ENCODE measurements around the gene P2RY6.
"Not testable (repeated sequence)": the region's sequence is repeated elsewhere in the genome, so short reads cannot be mapped to it uniquely, and the experiment has no call there.

P2RY6 gene, protein sequence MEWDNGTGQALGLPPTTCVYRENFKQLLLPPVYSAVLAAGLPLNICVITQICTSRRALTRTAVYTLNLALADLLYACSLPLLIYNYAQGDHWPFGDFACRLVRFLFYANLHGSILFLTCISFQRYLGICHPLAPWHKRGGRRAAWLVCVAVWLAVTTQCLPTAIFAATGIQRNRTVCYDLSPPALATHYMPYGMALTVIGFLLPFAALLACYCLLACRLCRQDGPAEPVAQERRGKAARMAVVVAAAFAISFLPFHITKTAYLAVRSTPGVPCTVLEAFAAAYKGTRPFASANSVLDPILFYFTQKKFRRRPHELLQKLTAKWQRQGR

DNA sequence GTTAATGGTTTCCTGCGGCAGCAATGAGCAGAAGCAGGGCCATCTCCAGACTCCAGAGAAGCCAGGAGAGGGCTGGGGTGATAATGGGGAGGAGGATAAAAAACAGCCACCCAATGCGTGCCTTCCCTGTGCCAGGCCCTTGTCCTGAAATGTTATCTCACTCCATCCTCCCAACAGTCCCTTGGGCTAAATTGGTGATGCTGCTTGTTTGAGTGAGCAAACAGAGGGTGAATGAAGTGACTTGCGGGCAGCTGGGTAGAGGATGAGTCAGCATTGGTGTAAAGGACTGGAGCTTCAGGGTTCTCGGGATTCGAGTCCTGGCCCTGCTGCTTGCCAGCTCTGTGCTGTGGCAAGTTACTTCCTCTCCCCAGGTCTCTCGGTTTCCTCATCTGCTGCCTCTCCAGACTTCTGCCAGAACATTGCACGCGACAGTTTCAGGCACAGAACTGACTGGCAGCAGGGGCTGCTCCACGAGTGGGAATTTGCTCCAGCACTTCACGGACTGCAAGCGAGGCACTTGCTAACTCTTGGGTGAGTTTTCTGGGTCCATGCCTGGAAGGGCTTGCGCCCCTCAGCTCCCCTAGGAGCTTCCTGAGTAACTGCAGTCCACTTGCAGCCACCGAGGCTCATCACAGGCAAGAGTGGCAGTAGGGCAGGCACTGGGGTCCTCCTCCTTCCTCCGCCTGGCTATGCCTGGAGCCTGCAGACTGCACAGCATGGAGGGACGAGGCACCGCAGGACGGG, at the start of gene P2RY6:
Gene P2RY6, plus strand, starts transcription at position 403 of the 744 bp plus-strand sequence. CDS start 24,181 bp downstream, outside the sequence.
- no peak for DNase-seq

DNA sequence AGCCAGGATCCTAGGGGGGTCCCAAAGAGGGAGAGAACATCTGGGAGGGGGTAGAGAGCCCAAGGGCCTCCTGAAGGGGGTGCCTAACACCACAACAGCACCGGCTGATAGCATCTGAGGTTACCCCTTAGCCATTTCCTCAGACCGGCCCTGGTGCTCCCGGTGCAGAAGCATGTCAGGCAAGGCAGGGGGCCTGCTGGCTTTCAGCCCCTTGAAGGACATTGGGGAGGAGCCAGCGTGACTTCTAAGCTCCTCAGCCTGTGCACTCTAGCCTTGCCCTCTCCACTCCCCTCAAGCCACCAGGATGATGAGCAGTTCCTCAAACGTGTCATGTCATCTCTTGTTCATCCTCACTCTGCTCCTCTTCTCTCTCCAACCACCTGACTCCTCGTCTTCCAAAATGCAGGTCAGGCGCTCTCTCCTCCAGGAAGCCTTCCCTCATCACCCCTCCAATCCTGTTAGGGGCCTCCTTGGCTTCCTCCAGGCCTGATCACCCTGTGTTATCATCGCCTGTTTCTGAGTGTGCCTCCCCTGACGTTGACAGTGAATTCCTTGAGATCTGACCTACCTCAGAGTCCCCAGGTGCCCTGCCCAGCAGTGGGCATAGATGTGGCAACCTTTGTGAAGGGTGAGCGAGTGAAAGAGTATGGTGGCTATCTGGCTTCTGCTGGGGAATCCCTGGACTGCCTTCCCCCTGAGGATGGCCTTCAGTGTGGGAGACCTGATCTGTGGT, 48.0 kb upstream of the P2RY6 start:
- no peak for DNase-seq

DNA sequence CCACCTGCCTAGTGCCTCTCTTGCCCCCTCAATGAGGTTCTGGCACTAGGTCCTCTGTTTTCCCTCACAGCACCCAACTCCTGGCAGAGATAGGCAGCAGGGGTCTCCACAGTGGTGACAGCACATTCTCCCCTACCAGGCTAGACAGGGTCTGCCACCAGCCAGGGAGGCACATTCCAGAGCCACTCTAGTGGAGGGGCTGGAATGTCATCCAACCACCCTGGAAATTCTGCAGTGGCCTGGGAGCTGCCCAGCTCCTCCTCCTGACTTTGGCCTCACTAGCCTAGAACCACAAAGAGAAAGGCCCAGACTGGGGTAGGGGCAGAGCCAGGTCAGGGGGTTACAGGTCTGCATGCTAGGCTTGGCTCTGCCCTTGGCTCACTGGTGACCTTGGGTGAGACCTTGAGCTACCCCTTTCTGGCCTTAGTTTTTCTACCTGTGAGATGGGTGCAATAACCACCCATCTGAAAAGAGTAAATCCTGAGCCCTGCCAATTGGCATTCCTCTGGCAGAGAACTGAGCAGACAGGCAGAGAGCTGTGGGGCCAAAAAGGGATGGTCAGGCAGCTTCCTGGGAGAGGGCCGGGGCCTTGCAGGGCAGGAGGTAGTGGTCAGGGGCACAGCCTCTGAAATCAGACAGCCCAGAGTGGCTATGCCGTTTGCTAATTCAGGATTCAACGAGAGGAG, 47.0 kb upstream of the P2RY6 start:
- DNase-seq, result no peak

DNA sequence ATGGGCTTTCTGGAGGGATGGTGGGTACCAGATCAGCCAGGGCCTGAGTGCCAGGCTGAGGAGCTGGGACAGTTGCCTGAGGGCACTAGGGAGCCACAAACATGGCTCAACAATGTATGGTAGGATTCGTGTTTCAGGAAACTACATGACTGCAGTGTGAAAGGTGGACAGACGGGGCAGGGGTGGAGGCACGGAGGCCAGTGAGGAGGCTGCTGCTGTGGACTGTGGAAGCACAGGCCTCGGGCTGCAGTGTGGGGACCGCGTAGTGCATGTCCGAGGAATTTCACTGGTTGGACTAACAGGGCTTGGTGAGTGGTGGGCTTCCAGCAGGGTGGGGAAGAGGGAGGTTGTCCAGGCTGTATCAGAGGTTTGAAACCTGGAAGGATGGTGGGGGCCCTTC, 46.3 kb upstream of the P2RY6 start:
- no peak for DNase-seq

DNA sequence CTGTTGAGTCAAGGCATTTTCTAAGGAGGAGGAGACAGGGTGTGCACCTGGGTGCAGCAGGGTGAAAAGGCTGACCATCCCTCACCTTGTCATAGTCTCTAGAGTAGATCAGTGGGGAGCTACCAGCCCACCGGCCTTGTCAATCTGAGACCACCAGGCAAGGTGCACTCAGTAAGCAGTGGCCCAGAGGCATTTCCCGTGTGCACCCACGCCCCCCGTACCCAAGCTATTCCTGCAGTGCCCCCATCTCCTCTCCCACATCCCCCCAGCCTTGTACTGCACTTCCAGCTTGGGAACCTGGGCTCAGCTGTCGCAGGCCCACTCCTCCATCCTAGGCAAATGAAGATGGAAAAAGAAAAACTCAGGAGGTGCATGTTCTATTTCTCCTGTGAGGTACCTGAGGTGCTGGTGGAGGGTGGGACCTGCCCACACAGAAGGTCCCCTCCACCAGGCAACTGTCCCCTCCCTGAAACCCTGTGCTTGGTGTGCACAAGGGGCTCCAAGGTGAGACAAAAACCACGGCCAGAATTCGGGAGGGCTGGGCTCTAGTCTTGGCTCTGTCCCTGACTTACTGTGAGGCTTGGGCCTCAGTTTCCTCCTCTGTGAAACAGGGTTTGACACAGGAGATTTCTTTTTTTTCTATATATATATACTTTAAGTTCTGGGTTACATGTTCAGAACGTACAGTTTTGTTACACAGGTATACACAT, 45.7 kb upstream of the P2RY6 start:
- no peak for DNase-seq

DNA sequence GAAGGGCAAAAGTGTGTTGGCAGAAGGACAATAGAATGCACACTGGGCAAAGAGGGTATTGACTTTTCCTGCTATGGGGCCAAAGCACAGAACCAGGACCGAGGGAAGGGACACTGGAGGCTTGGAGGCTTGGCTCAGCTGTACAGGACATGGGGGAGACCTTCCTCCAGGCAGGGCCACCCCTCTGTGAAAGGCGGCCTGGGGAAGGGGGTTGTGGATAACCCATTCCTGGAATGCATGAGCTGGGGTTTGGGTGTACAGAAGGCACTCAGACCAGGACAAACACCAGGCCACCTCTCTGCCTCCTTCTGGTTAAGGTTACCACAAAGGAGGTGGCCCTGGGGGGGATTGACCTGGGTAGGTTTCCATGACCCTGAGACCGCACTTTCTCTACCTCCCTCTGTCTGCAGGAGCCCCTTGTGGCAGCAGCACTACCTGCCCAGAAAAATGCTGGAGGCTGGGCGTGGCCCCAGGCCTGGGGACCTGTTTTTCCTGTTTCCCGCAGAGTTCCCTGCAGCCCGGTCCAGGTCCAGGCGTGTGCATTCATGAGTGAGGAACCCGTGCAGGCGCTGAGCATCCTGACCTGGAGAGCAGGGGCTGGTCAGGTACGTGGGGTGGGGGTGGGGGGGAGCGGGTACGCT, 44.4 kb upstream of the P2RY6 start:
- no peak for DNase-seq

DNA sequence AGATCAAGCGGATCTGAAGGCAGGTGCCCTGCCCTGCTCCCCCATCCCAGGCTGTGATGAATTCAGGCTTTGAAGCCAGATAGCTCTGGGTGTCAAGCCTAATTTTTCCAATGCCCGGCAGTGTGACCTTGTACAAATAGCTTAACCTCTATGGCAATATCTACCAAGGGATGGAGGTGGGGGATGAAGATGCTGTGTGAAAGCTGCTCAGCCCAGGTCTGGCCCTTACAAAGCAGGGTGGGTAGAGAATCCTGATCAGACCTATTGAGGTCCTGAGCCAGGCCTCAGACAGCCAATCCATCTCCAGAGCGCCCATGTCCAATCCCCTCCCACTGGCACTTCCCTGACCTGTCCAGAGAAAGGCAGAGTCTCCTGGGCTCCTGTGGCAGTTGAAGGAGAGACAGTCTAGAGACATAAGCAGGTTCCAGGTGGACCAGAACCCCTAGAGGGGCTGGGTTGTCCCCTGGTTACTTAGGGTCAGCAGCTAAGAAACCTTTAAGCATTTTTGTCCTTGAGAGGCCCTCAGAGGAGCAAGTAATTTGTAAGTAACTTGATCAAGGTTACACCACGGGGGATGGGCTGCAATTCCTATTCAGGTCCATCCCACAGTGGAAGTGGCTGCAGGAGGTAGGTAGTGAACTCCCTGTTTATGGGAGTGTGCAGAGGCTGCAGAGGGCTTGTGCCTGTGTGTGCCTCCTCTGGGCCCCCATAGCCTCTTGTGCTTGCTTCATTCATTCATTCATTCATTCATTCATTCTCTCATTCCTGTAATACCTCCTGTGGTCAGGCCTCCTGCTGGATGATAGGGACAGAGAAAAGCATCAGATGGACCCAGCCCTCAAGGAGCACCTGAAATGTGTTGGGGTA, 43.6 kb upstream of the P2RY6 start:
- DNase-seq, result no peak

DNA sequence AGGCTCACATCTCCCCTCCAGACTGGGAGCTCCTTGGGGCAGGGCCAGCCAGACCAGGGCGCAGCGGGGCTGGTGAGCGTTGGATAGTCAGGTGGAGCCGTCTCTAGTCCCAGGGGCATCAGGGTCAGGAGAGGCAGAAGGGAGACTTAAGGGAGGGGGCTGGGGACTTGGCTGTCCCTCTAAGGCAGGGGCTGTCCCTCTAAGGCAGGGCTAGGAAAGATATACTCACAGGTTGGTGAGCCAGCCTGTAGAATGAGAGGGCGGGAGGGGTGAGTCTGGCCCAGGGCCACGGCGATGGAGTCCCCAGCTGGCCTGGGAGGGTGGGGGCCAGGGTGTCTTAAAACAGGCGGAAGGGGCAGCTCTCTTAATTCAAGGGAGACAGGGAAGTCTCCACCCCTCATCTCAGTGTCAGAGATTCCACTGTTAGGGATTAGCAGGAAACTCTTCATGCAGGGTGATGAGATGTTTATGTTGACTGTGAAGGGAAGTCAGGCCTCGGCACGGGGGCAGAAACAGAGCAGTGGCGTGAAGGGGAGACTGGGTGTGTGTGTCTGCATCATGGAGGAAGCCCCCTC, 42.7 kb upstream of the P2RY6 start:
- no peak for DNase-seq

DNA sequence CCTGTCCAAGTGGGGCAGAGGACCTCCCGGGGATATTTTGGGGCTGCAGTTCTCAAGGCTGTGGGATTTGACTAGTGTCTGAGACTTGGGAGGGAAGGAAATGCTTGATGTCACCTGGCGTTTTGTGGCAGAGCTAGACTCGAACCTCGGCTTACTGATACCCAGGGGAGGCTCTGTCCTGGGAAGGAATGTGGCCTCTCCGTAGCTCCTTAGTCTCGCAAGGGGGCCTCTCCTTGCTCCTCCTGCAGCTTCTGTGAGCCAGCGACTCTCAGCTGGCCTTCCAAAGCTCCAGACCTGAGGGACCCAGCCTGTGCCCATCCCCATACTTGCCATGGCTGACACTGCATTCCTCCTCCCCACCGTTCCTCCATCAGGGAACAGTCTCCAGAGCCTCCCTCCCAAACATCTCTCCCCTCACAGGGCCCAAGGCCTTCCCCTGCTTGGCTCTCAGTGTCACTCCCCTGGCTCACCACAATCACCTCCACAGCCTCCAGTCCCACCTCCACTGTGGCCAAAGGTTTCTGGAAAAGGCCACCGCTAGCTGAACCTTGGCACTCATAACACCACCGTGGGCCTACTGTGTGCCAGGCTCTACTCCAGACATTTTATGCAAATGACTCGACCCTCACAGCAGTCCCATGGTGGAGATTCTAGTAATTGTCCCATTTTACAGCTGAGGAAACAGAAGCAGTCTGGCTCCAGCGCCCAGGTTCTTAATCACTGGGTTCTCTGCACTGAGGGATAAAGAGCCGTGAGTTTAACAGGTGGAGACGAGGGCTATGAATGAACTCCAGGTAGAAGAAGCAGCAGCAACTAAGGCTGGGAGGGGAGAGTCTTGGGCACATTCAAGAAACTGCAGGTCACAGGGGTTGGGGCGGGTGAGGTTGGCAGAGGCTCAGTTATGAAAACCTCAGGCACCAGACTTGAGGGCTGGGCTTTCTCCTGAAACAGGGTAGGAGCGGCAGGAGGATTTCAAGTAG, 42.0 kb upstream of the P2RY6 start:
- no peak for DNase-seq

DNA sequence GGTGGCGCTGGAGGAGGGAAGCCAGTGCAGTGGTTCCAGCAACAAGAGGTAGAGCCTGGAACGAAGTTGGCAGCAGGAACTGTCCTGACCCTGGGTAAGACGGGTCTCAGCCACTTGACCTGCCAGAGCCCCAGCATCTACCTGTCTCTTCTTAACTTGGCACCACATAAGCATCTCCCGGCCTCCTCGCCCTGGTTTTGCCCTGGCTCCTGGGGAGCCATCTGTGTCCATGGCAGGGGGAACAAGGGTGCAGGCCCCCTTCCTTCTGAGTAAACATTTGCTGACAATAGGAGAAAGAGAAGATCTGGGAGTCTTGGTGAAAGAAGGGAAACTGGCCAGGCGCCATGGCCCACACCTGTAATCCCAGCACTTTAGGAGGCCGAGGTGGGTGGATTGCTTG, 41.2 kb upstream of the P2RY6 start:
- DNase-seq, result no peak

DNA sequence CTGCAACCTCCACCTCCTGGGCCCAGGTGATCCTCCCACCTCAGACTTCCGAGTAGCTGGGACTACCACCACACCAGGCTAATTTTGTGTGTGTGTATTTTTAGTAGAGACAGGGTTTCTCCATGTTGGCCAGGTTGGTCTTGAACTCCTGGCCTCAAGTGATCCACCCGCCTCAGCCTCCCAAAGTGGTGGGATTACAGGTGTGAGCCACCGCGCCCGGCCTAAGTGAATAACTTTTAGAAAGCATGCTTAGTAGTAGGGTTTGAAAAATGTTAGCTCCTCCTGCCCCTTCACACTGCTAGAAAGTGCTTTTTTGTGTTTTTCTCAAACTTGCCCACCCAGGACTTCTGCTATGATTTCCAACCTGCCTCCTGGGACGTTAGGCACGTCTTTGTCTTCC, 39.7 kb upstream of the P2RY6 start:
- DNase-seq, result not testable (repeated sequence)

DNA sequence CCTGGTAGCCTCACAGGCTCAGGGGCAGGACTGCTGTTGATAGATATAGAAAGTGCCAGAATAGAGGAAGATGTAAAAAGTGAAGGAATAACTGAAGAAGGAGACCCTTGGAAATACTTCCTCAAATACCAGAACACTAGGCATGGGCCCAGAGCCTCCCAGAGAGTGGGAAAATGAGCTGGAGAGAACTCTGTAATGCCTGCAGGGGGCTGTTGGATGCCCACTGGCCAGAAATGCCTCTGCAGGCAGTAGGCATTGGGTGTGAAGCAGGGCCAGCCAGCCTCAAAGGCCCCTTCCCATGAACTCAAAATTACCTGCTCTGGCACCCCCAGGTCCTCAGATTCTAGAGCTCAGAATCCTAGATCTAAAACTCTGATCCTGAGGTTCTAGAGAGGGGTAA, 38.9 kb upstream of the P2RY6 start:
- DNase-seq, result no peak

DNA sequence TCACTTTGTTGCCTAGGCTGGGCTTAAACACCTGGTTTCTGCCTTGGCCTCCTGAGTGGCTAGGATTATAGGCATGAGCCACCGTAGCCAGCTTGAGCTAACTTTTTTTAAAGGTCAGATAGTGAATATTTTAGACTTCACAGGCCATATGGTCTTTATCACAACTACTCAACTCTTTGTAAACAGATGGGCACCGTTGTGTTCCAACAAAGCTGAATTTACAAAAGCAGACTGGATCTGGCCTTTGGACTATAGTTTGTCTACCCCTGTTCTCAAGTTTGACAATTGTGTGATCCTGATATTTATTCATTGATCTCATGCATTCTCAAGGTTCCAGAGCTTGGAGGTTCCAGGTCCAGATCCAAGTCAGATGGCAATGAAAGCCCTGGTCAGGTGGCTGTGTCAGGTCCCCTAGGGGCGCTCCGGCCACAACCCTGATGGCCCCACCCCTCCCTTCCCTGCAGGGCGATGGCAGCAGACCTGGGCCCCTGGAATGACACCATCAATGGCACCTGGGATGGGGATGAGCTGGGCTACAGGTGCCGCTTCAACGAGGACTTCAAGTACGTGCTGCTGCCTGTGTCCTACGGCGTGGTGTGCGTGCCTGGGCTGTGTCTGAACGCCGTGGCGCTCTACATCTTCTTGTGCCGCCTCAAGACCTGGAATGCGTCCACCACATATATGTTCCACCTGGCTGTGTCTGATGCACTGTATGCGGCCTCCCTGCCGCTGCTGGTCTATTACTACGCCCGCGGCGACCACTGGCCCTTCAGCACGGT, 38.3 kb upstream of the P2RY6 start:
- no peak for DNase-seq

DNA sequence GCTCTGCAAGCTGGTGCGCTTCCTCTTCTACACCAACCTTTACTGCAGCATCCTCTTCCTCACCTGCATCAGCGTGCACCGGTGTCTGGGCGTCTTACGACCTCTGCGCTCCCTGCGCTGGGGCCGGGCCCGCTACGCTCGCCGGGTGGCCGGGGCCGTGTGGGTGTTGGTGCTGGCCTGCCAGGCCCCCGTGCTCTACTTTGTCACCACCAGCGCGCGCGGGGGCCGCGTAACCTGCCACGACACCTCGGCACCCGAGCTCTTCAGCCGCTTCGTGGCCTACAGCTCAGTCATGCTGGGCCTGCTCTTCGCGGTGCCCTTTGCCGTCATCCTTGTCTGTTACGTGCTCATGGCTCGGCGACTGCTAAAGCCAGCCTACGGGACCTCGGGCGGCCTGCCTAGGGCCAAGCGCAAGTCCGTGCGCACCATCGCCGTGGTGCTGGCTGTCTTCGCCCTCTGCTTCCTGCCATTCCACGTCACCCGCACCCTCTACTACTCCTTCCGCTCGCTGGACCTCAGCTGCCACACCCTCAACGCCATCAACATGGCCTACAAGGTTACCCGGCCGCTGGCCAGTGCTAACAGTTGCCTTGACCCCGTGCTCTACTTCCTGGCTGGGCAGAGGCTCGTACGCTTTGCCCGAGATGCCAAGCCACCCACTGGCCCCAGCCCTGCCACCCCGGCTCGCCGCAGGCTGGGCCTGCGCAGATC, 37.5 kb upstream of the P2RY6 start:
- no peak for DNase-seq

DNA sequence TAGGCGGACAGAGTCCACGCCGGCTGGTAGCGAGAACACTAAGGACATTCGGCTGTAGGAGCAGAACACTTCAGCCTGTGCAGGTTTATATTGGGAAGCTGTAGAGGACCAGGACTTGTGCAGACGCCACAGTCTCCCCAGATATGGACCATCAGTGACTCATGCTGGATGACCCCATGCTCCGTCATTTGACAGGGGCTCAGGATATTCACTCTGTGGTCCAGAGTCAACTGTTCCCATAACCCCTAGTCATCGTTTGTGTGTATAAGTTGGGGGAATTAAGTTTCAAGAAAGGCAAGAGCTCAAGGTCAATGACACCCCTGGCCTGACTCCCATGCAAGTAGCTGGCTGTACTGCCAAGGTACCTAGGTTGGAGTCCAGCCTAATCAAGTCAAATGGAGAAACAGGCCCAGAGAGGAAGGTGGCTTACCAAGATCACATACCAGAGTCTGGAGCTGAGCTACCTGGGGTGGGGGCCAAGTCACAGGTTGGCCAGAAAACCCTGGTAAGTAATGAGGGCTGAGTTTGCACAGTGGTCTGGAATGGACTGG, 36.8 kb upstream of the P2RY6 start:
- DNase-seq, result no peak

DNA sequence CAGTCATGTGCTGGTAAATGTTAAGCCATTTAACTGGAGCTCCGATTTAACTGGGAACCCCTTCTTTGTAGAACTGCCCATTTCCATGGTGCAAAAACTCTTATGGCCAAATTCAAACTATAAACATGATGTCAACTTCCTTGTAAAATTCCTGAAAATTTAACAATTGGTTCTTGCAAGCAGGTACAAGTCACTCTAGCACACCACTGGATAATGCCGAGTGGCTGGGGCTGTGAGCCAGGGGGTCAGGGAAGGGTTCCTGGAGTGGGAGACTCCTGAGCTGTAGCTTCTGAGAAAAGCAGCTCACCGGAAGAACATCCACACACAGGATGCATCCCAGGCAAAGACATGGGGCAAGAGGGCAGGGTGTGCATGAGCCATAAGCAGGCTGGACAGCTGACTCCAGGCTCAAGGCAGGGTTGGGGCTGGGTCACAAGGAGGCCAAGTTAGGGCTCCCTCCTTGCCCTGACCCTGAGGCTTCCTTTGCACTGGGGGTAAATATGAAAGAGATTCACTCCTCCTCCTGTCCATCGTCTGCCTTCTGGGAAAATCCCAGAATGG, 35.9 kb upstream of the P2RY6 start:
- DNase-seq, result no peak

DNA sequence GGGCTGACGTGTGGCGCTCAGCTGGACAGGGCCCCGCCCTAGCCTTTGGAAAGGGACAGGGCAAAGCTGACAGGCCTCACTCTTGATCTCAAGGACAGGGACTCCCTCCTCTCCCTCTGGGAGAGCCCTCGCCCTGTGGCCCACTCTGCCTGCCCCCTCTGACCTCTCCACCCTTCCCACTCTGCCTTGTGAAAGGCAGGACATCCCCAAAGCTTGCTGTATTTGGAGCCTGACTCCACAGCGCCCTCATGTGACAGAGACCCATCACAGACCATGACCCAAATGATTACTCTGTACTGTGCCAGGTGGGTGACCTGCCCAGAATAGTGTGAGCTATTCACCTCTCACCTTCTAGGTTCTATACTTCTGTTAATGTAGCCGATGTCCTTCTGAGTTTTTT, 35.3 kb upstream of the P2RY6 start:
- DNase-seq, result no peak
